HepG2 (cell line): ENCODE data around the gene GPR17. TPM values are rescaled to one million over a fixed set of nuclear protein-coding genes. Genes with fewer than 3 reads are reported as not detected.

ENCODE experiments used
- ARID4A ChIP-seq: sonication (generic); formaldehyde crosslinking; IDR thresholded peaks from 2 replicates; pipeline ENCODE4 v1.5.0; 2020; ENCODE audit warnings: mild to moderate bottlenecking, missing genetic modification reagents, borderline replicate concordance
- ASH2L ChIP-seq: fragments of 300-600, 200-600 bp; sonication (generic); IDR thresholded peaks from 2 replicates; pipeline ENCODE4 v1.7.0; 2017; ENCODE audit warnings: low read depth, mild to moderate bottlenecking, moderate library complexity, mixed read lengths, low read length; ENCODE audit not compliant: insufficient read length
- BATF2 ChIP-seq: sonication (generic); formaldehyde crosslinking; IDR thresholded peaks from 2 replicates; pipeline ENCODE4 v1.8.0; 2022; ENCODE audit warnings: mild to moderate bottlenecking, missing genetic modification reagents, moderate library complexity
- BCL6 ChIP-seq: IDR thresholded peaks from 2 replicates; pipeline ENCODE4 v1.6.1; 2016; ENCODE audit warnings: missing genetic modification reagents, missing compliant biosample characterization
- CREB1 ChIP-seq, 2 experiments: fragments of 450-650 bp in 1 of 2; IDR thresholded peaks; 2 replicates each; pipeline ENCODE4 v1.6.1; 2016 to 2017; ENCODE audit warnings: control low read depth in 1 of 2, mild to moderate bottlenecking in 1 of 2, missing compliant biosample characterization in 1 of 2, missing genetic modification characterization in 1 of 2
- HHEX ChIP-seq: IDR thresholded peaks from 2 replicates; pipeline ENCODE4 v1.6.1; 2016; ENCODE audit warnings: control low read depth
- MAF1 ChIP-seq: sonication (generic); formaldehyde crosslinking; IDR thresholded peaks from 2 replicates; pipeline ENCODE4 v1.5.0; 2020; ENCODE audit warnings: missing genetic modification reagents, borderline replicate concordance
- MIER2 ChIP-seq: IDR thresholded peaks from 2 replicates; pipeline ENCODE4 v1.6.1; 2016; ENCODE audit warnings: missing biosample characterization, missing genetic modification reagents
- NAIF1 ChIP-seq: sonication (generic); formaldehyde crosslinking; IDR thresholded peaks from 2 replicates; pipeline ENCODE4 v1.5.0; 2020; ENCODE audit warnings: mild to moderate bottlenecking, missing genetic modification reagents, borderline replicate concordance
- NR2F2 ChIP-seq: IDR thresholded peaks from 2 replicates; pipeline ENCODE4 v1.6.1; 2012; ENCODE audit warnings: low read depth, inconsistent platforms, borderline replicate concordance
- ONECUT2 ChIP-seq: sonication (generic); formaldehyde crosslinking; IDR thresholded peaks from 2 replicates; pipeline ENCODE4 v1.4.0; 2020; ENCODE audit warnings: missing genetic modification reagents
- PHF21A ChIP-seq: sonication (generic); formaldehyde crosslinking; IDR thresholded peaks from 2 replicates; pipeline ENCODE4 v1.5.0; 2020; ENCODE audit warnings: mild to moderate bottlenecking, missing genetic modification reagents
- POLR2AphosphoS5 ChIP-seq: IDR thresholded peaks from 2 replicates; pipeline ENCODE4 v1.6.1; 2012; ENCODE audit warnings: low read depth, low read length
- SIX1 ChIP-seq: sonication (generic); formaldehyde crosslinking; IDR thresholded peaks from 2 replicates; pipeline ENCODE4 v1.4.0; 2020; ENCODE audit warnings: missing genetic modification reagents, borderline replicate concordance
- SOX13 ChIP-seq, 3 experiments: fragments of 450-650 bp in 1 of 3; sonication (generic) in 1 of 3; formaldehyde crosslinking in 1 of 3; IDR thresholded peaks in 2 of 3; conservative IDR thresholded peaks in 1 of 3; 2 replicates each; pipeline versions ENCODE4 v1.5.0 to v1.6.1; 2016 to 2020; ENCODE audit warnings: antibody characterized with exemption in 1 of 3, mild to moderate bottlenecking in 1 of 3, missing compliant biosample characterization in 1 of 3, missing genetic modification reagents in 1 of 3, moderate library complexity in 1 of 3
- SRSF1 ChIP-seq: fragments of 200-400 bp; formaldehyde crosslinking; optimal IDR thresholded peaks from 2 replicates; pipeline ENCODE3; 2017; ENCODE audit warnings: mild to moderate bottlenecking, low read depth, low read length, moderate library complexity
- ZBTB42 ChIP-seq: sonication (generic); formaldehyde crosslinking; IDR thresholded peaks from 2 replicates; pipeline ENCODE4 v1.5.0; 2020; ENCODE audit warnings: mild to moderate bottlenecking, missing genetic modification reagents
- ZFP37 ChIP-seq: sonication (generic); formaldehyde crosslinking; IDR thresholded peaks from 2 replicates; pipeline ENCODE4 v1.4.0; 2020; ENCODE audit warnings: missing genetic modification reagents, borderline replicate concordance
- ZNF33B ChIP-seq: sonication (generic); formaldehyde crosslinking; IDR thresholded peaks from 2 replicates; pipeline ENCODE4 v1.5.1; 2020; ENCODE audit warnings: mild to moderate bottlenecking, missing genetic modification reagents
- ZNF639 ChIP-seq: conservative IDR thresholded peaks from 2 replicates; pipeline ENCODE4 v1.6.1; 2018; ENCODE audit warnings: missing genetic modification reagents
- ZNF883 ChIP-seq: sonication (generic); formaldehyde crosslinking; IDR thresholded peaks from 2 replicates; pipeline ENCODE4 v1.5.1; 2020; ENCODE audit warnings: mild to moderate bottlenecking, missing genetic modification reagents; ENCODE audit errors: not compliant biosample characterization
- polyA plus RNA-seq, 8 experiments: library from polyadenylated mRNA; depleted of rRNA in 3 of 8; stranded (reverse) in 7 of 8; unstranded in 1 of 8; fragments of >200 nt; fragmentation: Illumina TruSeq in 4 of 8; extraction: Trizol in 4 of 8; gene quantifications; 2 replicates each; pipeline versions ENCODE4 v1.2.1 to v1.2.3, GENCODE V29; 2011 to 2016; ENCODE audit warnings: low read depth in 4 of 8, missing spikeins in 1 of 8, mixed read lengths in 1 of 8; ENCODE audit not compliant: insufficient read depth in 1 of 8
- total RNA-seq, 5 experiments: library from RNA; depleted of rRNA; stranded (reverse); fragments of >200 nt; fragmentation: Illumina TruSeq; extraction: Trizol; gene quantifications; 2 replicates each; pipeline ENCODE4 v1.2.3, GENCODE V29; 2016; ENCODE audit warnings: low read depth in 1 of 5
- TF ChIP-seq, protein P1 (sequence below): sonication (generic); formaldehyde crosslinking; IDR thresholded peaks from 2 replicates; pipeline ENCODE4 v1.8.0; 2023; ENCODE audit warnings: mild to moderate bottlenecking, missing genetic modification reagents

Gene GPR17
- total and polyA plus RNA-seq, 2 of the 13 experiments (the other 11 are each of a cell fraction or from before 2014, with no cell fraction given): not detected

- TF ChIP-seq SIX1 (CRISPR knock-in tag): no peak
- TF ChIP-seq ZBTB42: peak; percentile 80; the same call in 1 of the 2 replicates
- 0 out of 2 replicates have a peak, but pooled peaks have one; percentile 64 for TF ChIP-seq ZNF33B (CRISPR knock-in tag)
- peak; percentile 78; the same call in 1 of the 2 replicates for TF ChIP-seq BATF2 (CRISPR knock-in tag)
- TF ChIP-seq MIER2 (CRISPR knock-in tag): no peak
- TF ChIP-seq, protein P1, sequence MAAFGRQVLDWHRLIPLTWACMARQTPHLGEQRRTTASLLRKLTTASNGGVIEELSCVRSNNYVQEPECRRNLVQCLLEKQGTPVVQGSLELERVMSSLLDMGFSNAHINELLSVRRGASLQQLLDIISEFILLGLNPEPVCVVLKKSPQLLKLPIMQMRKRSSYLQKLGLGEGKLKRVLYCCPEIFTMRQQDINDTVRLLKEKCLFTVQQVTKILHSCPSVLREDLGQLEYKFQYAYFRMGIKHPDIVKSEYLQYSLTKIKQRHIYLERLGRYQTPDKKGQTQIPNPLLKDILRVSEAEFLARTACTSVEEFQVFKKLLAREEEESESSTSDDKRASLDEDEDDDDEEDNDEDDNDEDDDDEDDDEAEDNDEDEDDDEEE: no peak
- TF ChIP-seq SOX13 (IDR thresholded peaks at IDR 0.05): no peak
- peak in 1 of 2 experiments; percentile 22; a peak in 1 of 4 replicates for TF ChIP-seq SOX13 (CRISPR knock-in tag; conservative IDR thresholded peaks at IDR 0.05 in 1 of 2, IDR thresholded peaks at IDR 0.05 in 1 of 2)
- TF ChIP-seq BCL6 (CRISPR knock-in tag): peak; percentile 52; the same call in 1 of the 2 replicates
- no peak for TF ChIP-seq SRSF1
- peak; percentile 84 for TF ChIP-seq ZNF883 (CRISPR knock-in tag)
- no peak for TF ChIP-seq HHEX
- TF ChIP-seq ONECUT2 (CRISPR knock-in tag): peak; percentile 50
- TF ChIP-seq NAIF1 (CRISPR knock-in tag): no peak
- TF ChIP-seq ASH2L: peak; percentile 87
- TF ChIP-seq CREB1 (IDR thresholded peaks at IDR 0.05): peak; percentile 31; the same call in 1 of the 2 replicates
- no peak for TF ChIP-seq CREB1 (CRISPR knock-in tag; IDR thresholded peaks at IDR 0.05)
- TF ChIP-seq MAF1 (CRISPR knock-in tag): no peak; the same call in 1 of the 2 replicates
- TF ChIP-seq POLR2AphosphoS5: 0 out of 2 replicates have a peak, but pooled peaks have one; percentile 21
- TF ChIP-seq ZNF639 (CRISPR knock-in tag): no peak
- no peak for TF ChIP-seq NR2F2
- TF ChIP-seq ARID4A (CRISPR knock-in tag): peak; percentile 41; the same call in 1 of the 2 replicates
- peak; percentile 28; the same call in 1 of the 2 replicates for TF ChIP-seq PHF21A
- TF ChIP-seq ZFP37 (CRISPR knock-in tag): no peak
Measured at GRCh38 chr2:127701651-127702394, 55.9 kb downstream of the GPR17 start (continued).
